Adrenal gland (tissue), 5 donors: ENCODE results near the gene LAPTM4A.

ENCODE experiments used
- CTCF ChIP-seq, 6 experiments: fragments of 450-650 bp in 4 of 6; fragments of 200-600 bp in 2 of 6; sonication (generic) in 1 of 6; IDR thresholded peaks; 1 replicate in 5 of 6; 2 replicates in 1 of 6; pipeline versions ENCODE4 v1.5.1 to v1.8.0; 2016 to 2021; ENCODE audit warnings: antibody characterized with exemption in 6 of 6, mild to moderate bottlenecking in 2 of 6, moderate library complexity in 1 of 6
- POLR2A ChIP-seq, 2 donors: fragments of 450-650 bp; IDR thresholded peaks; one replicate each; pipeline ENCODE4 v1.6.1; 2017; ENCODE audit warnings: antibody characterized with exemption in 2 of 2, mild to moderate bottlenecking in 2 of 2, moderate library complexity in 1 of 2
- donor health status: DM: no; HTN: no; CAD: no.

GRCh38 chr2:20048488-20049448 is 2.7 kb downstream of the LAPTM4A start:
- TF ChIP-seq CTCF (IDR thresholded peaks at IDR 0.05) (no peak), POLR2A (IDR thresholded peaks at IDR 0.05) (no peak)
